ENCODE data around the gene SH3PXD2A. TPM values are rescaled to one million over a fixed set of nuclear protein-coding genes. Genes with fewer than 3 reads are reported as not detected.

SH3PXD2A gene
- total and polyA plus RNA-seq, 9 of the 15 experiments (the other 6 are each of a cell fraction or from before 2014, with no cell fraction given), result 0.41 to 9.3 (median 2.5) TPM

DNA sequence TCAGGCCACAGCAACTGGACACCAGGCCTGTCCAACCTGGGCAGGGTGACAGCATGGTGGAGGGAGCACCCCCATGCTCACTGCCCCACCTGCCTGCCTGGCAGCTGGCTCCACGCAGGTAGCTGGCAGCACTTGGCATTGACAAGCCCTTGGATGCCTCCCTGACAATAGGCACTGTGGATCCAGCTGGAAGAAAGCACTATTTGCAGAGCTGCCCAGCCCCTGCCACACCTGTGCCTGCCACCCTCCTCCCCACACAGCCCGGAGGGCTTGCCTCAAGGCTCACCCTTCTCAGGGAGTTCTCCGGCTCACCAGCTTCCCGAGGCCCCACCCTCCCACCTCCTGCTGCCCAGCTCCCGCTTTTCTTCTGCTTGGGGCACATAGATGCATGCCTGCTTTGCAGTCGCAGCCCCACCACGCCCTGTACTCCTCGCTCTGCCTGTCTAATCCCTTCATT, 201.8 kb downstream of the SH3PXD2A start (continued):
- TF ChIP-seq, protein P1, sequence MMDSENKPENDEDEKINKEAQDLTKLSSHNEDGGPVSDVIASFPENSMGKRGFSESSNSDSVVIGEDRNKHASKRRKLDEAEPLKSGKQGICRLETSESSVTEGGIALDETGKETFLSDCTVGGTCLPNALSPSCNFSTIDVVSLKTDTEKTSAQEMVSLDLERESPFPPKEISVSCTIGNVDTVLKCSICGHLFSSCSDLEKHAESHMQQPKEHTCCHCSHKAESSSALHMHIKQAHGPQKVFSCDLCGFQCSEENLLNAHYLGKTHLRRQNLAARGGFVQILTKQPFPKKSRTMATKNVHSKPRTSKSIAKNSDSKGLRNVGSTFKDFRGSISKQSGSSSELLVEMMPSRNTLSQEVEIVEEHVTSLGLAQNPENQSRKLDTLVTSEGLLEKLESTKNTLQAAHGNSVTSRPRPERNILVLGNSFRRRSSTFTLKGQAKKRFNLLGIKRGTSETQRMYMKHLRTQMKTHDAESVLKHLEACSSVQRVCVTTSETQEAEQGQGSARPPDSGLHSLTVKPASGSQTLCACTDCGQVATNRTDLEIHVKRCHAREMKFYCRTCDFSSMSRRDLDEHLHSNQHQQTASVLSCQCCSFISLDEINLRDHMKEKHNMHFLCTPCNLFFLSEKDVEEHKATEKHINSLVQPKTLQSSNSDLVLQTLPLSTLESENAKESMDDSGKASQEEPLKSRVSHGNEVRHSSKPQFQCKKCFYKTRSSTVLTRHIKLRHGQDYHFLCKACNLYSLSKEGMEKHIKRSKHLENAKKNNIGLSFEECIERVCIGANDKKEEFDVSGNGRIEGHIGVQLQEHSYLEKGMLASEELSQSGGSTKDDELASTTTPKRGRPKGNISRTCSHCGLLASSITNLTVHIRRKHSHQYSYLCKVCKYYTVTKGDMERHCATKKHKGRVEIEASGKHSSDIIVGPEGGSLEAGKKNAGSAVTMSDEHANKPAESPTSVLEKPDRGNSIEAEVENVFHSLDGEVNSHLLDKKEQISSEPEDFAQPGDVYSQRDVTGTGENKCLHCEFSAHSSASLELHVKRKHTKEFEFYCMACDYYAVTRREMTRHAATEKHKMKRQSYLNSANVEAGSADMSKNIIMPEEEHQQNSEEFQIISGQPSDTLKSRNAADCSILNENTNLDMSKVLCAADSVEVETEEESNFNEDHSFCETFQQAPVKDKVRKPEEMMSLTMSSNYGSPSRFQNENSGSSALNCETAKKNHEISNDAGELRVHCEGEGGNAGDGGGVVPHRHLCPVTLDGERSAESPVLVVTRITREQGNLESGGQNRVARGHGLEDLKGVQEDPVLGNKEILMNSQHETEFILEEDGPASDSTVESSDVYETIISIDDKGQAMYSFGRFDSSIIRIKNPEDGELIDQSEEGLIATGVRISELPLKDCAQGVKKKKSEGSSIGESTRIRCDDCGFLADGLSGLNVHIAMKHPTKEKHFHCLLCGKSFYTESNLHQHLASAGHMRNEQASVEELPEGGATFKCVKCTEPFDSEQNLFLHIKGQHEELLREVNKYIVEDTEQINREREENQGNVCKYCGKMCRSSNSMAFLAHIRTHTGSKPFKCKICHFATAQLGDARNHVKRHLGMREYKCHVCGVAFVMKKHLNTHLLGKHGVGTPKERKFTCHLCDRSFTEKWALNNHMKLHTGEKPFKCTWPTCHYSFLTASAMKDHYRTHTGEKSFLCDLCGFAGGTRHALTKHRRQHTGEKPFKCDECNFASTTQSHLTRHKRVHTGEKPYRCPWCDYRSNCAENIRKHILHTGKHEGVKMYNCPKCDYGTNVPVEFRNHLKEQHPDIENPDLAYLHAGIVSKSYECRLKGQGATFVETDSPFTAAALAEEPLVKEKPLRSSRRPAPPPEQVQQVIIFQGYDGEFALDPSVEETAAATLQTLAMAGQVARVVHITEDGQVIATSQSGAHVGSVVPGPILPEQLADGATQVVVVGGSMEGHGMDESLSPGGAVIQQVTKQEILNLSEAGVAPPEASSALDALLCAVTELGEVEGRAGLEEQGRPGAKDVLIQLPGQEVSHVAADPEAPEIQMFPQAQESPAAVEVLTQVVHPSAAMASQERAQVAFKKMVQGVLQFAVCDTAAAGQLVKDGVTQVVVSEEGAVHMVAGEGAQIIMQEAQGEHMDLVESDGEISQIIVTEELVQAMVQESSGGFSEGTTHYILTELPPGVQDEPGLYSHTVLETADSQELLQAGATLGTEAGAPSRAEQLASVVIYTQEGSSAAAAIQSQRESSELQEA (IDR thresholded peaks at IDR 0.05; ENCODE audit: low read depth), result no peak
- TF ChIP-seq, protein P2, sequence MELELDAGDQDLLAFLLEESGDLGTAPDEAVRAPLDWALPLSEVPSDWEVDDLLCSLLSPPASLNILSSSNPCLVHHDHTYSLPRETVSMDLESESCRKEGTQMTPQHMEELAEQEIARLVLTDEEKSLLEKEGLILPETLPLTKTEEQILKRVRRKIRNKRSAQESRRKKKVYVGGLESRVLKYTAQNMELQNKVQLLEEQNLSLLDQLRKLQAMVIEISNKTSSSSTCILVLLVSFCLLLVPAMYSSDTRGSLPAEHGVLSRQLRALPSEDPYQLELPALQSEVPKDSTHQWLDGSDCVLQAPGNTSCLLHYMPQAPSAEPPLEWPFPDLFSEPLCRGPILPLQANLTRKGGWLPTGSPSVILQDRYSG (tag; conservative IDR thresholded peaks at IDR 0.05; ENCODE audit: low read depth), result no peak
- no peak for TF ChIP-seq SREBF1 (IDR thresholded peaks at IDR 0.05; ENCODE audit: borderline replicate concordance, low read depth, low read length)
- no peak for TF ChIP-seq SIX5 (IDR thresholded peaks at IDR 0.05; ENCODE audit: borderline replicate concordance in 1 of 2, insufficient read depth in 1 of 2, low read depth in 1 of 2, low read length in 2 of 2)
- no peak for TF ChIP-seq ZNF280A (IDR thresholded peaks at IDR 0.05; ENCODE audit: low read depth, partially characterized antibody)
- TF ChIP-seq MYBL2 (IDR thresholded peaks at IDR 0.05; ENCODE audit: low read depth), result no peak
- TF ChIP-seq MYBL2 (CRISPR knock-in tag; IDR thresholded peaks at IDR 0.05; ENCODE audit: borderline replicate concordance), result no peak
- TF ChIP-seq TGIF2 (CRISPR knock-in tag; IDR thresholded peaks at IDR 0.05), result no peak

All from K562 (cell line).